Cardiac fibroblast (primary cell): ENCODE data around the gene TXNRD2.
A peak's percentile ranks its signal among the peaks of the same experiment; 100 is the strongest.

Experiments used
- DNase-seq, 2 donors: peaks; one replicate each; pipeline versions ENCODE4 v3.0.0 to v3.0.0-alpha.2; 2010; ENCODE audit warnings: low read depth in 2 of 2
- H3K4me3 ChIP-seq, 2 donors: replicated peaks in 1 of 2; 1 replicate in 1 of 2; 2 replicates in 1 of 2; pipeline ENCODE4 v1.5.1; 2011; ENCODE audit warnings: low read depth in 2 of 2, low read length in 2 of 2, mild to moderate bottlenecking in 2 of 2, moderate library complexity in 1 of 2
- TF ChIP-seq, protein P1 (sequence below): IDR thresholded peaks from one replicate; pipeline ENCODE4 v1.5.1; 2011; ENCODE audit warnings: low read depth, mild to moderate bottlenecking, low read length, inconsistent platforms

TXNRD2 gene

DNA sequence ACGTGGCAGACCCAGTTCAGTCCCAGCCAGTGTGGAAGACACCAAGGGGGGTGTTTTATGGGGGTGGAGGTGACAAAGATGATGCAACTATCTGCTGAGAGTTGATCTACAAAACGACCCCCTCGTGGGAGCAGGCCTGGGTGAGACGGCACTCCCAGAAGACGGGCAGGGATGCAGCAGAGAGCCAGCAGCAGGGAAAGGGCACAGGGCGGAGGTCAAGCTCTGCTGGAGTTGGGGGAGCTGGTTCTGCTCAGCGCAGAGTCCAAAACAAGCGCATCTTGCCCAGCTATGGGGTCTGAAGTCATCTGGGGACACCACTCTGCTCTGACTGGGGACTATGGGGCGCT, 90.9 kb downstream of the TXNRD2 start:
- TF ChIP-seq, protein P1, sequence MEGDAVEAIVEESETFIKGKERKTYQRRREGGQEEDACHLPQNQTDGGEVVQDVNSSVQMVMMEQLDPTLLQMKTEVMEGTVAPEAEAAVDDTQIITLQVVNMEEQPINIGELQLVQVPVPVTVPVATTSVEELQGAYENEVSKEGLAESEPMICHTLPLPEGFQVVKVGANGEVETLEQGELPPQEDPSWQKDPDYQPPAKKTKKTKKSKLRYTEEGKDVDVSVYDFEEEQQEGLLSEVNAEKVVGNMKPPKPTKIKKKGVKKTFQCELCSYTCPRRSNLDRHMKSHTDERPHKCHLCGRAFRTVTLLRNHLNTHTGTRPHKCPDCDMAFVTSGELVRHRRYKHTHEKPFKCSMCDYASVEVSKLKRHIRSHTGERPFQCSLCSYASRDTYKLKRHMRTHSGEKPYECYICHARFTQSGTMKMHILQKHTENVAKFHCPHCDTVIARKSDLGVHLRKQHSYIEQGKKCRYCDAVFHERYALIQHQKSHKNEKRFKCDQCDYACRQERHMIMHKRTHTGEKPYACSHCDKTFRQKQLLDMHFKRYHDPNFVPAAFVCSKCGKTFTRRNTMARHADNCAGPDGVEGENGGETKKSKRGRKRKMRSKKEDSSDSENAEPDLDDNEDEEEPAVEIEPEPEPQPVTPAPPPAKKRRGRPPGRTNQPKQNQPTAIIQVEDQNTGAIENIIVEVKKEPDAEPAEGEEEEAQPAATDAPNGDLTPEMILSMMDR = no peak
- H3K4me3 ChIP-seq = no peak overlapping the region
- no peak for DNase-seq

- H3K4me3 ChIP-seq = no peak overlapping the region
- DNase-seq = no peak
- TF ChIP-seq, protein P1 = no peak
Measured at GRCh38 chr22:19849835-19850762, 91.5 kb downstream of the TXNRD2 start.

- TF ChIP-seq, protein P1 = no peak
- no peak overlapping the region for H3K4me3 ChIP-seq
- DNase-seq = peak in 1 of 2 donors; percentile 44
Measured at GRCh38 chr22:19848298-19849224, 93.1 kb downstream of the TXNRD2 start.

GRCh38 chr22:19847345-19847632, 94.3 kb downstream of the TXNRD2 start:
- TF ChIP-seq, protein P1 = no peak
- H3K4me3 ChIP-seq = no peak overlapping the region
- no peak for DNase-seq

- no peak overlapping the region for H3K4me3 ChIP-seq
- TF ChIP-seq, protein P1 = no peak
- no peak for DNase-seq
Measured at GRCh38 chr22:19846620-19847344, 94.8 kb downstream of the TXNRD2 start.

DNA sequence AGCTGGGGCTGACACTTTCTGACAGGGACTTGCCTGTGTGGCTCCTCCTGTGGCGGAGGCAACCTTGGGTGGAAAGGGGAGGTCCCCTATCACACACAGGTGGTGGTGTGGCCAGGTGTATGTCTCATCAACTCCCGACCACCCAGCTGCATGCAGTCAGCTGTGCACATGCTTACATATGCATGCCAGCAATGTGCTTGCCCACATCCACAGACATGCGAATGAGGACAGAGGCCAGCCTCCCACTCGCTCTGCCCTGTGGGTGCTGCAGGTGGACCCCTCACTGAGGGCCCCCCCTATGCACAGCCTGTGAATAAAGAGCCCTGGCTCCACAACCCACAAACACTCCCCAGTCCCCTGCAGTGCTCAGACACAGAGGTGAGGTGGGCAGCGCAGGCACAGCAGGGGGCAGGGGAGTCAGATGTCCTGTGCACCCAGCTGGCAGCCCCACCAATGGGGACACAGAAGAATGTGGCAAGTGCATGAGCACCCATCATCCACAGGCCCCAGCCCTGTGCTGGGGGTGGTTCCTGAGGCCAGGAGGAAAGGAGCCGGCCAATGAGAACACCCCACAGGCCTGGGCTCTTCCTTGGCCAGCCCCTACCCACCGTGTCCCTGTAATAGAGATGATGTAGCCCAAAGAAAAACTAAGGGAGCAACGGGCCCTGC, 96.4 kb downstream of the TXNRD2 start:
- H3K4me3 ChIP-seq = no peak overlapping the region
- TF ChIP-seq, protein P1 = no peak
- no peak for DNase-seq
